ENCODE measurements around the gene CLIP2.
"Not testable (repeated sequence)": the region's sequence is repeated elsewhere in the genome, so short reads cannot be mapped to it uniquely, and the experiment has no call there.

CLIP2 gene

GRCh38 chr7:74400420-74401136 is 111.4 kb downstream of the CLIP2 start:
- no peak overlapping the region for H3K9ac ChIP-seq (ENCODE audit: low read length)
- no peak overlapping the region for H3K4me3 ChIP-seq (ENCODE audit: low read length)
- H3K36me3 ChIP-seq (ENCODE audit: control insufficient read depth, insufficient read depth, low read length), result peaks cover 22% of the 10 kb centered on the region
- H3K4me1 ChIP-seq (ENCODE audit: control insufficient read depth, insufficient read depth, low read length), result no peaks in the 10 kb centered on the region
- H3K27me3 ChIP-seq (ENCODE audit: control insufficient read depth, insufficient read depth, low read length), result no peaks in the 10 kb centered on the region
- H3K27ac ChIP-seq (ENCODE audit: low read depth, low read length), result no peak overlapping the region

GRCh38 chr7:74401137-74401859 is 112.1 kb downstream of the CLIP2 start:
- Histone ChIP-seq H3K36me3 (ENCODE audit: control insufficient read depth, insufficient read depth, low read length) (peaks cover 18% of the 10 kb centered on the region), H3K9ac (ENCODE audit: low read length) (no peak overlapping the region), H3K27ac (ENCODE audit: low read depth, low read length) (no peak overlapping the region)

GRCh38 chr7:74402668-74403067 is 113.5 kb downstream of the CLIP2 start:
- H3K4me3 ChIP-seq (ENCODE audit: low read length); H3K27ac ChIP-seq (ENCODE audit: low read depth, low read length); H3K27me3 ChIP-seq (ENCODE audit: control insufficient read depth, insufficient read depth, low read length); H3K4me1 ChIP-seq (ENCODE audit: control insufficient read depth, insufficient read depth, low read length); H3K9ac ChIP-seq (ENCODE audit: low read length): not testable (repeated sequence)
- peaks cover 10% of the 10 kb centered on the region for H3K36me3 ChIP-seq (ENCODE audit: control insufficient read depth, insufficient read depth, low read length)

More at GRCh38 chr7:74401137-74401859, 112.1 kb downstream of the CLIP2 start:
- Histone ChIP-seq H3K4me3 (ENCODE audit: low read length) (no peak overlapping the region), H3K4me1 (ENCODE audit: control insufficient read depth, insufficient read depth, low read length) (no peaks in the 10 kb centered on the region), H3K27me3 (ENCODE audit: control insufficient read depth, insufficient read depth, low read length) (no peaks in the 10 kb centered on the region)

- H3K27ac ChIP-seq (ENCODE audit: low read depth, low read length), result no peak overlapping the region
- peaks cover 10% of the 10 kb centered on the region for H3K36me3 ChIP-seq (ENCODE audit: control insufficient read depth, insufficient read depth, low read length)
Observed at GRCh38 chr7:74403521-74404387, 114.5 kb downstream of the CLIP2 start.

GRCh38 chr7:74404388-74404700 is 115.1 kb downstream of the CLIP2 start:
- H3K4me3 ChIP-seq (ENCODE audit: low read length), result no peak overlapping the region
- no peaks in the 10 kb centered on the region for H3K27me3 ChIP-seq (ENCODE audit: control insufficient read depth, insufficient read depth, low read length)
- no peaks in the 10 kb centered on the region for H3K4me1 ChIP-seq (ENCODE audit: control insufficient read depth, insufficient read depth, low read length)
- no peak overlapping the region for H3K27ac ChIP-seq (ENCODE audit: low read depth, low read length)
- no peak overlapping the region for H3K9ac ChIP-seq (ENCODE audit: low read length)
- peaks cover 10% of the 10 kb centered on the region for H3K36me3 ChIP-seq (ENCODE audit: control insufficient read depth, insufficient read depth, low read length)

More at GRCh38 chr7:74403521-74404387, 114.5 kb downstream of the CLIP2 start:
- no peaks in the 10 kb centered on the region for H3K4me1 ChIP-seq (ENCODE audit: control insufficient read depth, insufficient read depth, low read length)
- no peaks in the 10 kb centered on the region for H3K27me3 ChIP-seq (ENCODE audit: control insufficient read depth, insufficient read depth, low read length)
- no peak overlapping the region for H3K9ac ChIP-seq (ENCODE audit: low read length)
- H3K4me3 ChIP-seq (ENCODE audit: low read length), result no peak overlapping the region

GRCh38 chr7:74404741-74405140 is 115.5 kb downstream of the CLIP2 start:
- Histone ChIP-seq H3K9ac (ENCODE audit: low read length) (no peak overlapping the region), H3K4me1 (ENCODE audit: control insufficient read depth, insufficient read depth, low read length) (no peaks in the 10 kb centered on the region), H3K36me3 (ENCODE audit: control insufficient read depth, insufficient read depth, low read length) (peaks cover 10% of the 10 kb centered on the region), H3K27ac (ENCODE audit: low read depth, low read length) (no peak overlapping the region), H3K27me3 (ENCODE audit: control insufficient read depth, insufficient read depth, low read length) (no peaks in the 10 kb centered on the region), H3K4me3 (ENCODE audit: low read length) (no peak overlapping the region)

GRCh38 chr7:74405191-74405898 is 116.1 kb downstream of the CLIP2 start:
- Histone ChIP-seq H3K27me3 (ENCODE audit: control insufficient read depth, insufficient read depth, low read length) (no peaks in the 10 kb centered on the region), H3K9ac (ENCODE audit: low read length) (no peak overlapping the region), H3K27ac (ENCODE audit: low read depth, low read length) (no peak overlapping the region), H3K4me1 (ENCODE audit: control insufficient read depth, insufficient read depth, low read length) (no peaks in the 10 kb centered on the region), H3K36me3 (ENCODE audit: control insufficient read depth, insufficient read depth, low read length) (peaks cover 8% of the 10 kb centered on the region), H3K4me3 (ENCODE audit: low read length) (no peak overlapping the region)

GRCh38 chr7:74405899-74406512 is 116.8 kb downstream of the CLIP2 start:
- Histone ChIP-seq H3K4me3 (ENCODE audit: low read length) (no peak overlapping the region), H3K27me3 (ENCODE audit: control insufficient read depth, insufficient read depth, low read length) (no peaks in the 10 kb centered on the region), H3K4me1 (ENCODE audit: control insufficient read depth, insufficient read depth, low read length) (no peaks in the 10 kb centered on the region), H3K9ac (ENCODE audit: low read length) (no peak overlapping the region), H3K27ac (ENCODE audit: low read depth, low read length) (no peak overlapping the region), H3K36me3 (ENCODE audit: control insufficient read depth, insufficient read depth, low read length) (peaks cover 8% of the 10 kb centered on the region)

- no peak overlapping the region for H3K27ac ChIP-seq (ENCODE audit: low read depth, low read length)
- no peaks in the 10 kb centered on the region for H3K27me3 ChIP-seq (ENCODE audit: control insufficient read depth, insufficient read depth, low read length)
- H3K4me1 ChIP-seq (ENCODE audit: control insufficient read depth, insufficient read depth, low read length), result no peaks in the 10 kb centered on the region
- H3K4me3 ChIP-seq (ENCODE audit: low read length), result no peak overlapping the region
- H3K9ac ChIP-seq (ENCODE audit: low read length), result no peak overlapping the region
- H3K36me3 ChIP-seq (ENCODE audit: control insufficient read depth, insufficient read depth, low read length), result peaks cover 4% of the 10 kb centered on the region
Observed at GRCh38 chr7:74407958-74408357, 118.8 kb downstream of the CLIP2 start.

GRCh38 chr7:74409571-74409970 is 120.4 kb downstream of the CLIP2 start:
- Histone ChIP-seq H3K27me3 (ENCODE audit: control insufficient read depth, insufficient read depth, low read length) (no peaks in the 10 kb centered on the region), H3K4me3 (ENCODE audit: low read length) (no peak overlapping the region), H3K4me1 (ENCODE audit: control insufficient read depth, insufficient read depth, low read length) (no peaks in the 10 kb centered on the region), H3K9ac (ENCODE audit: low read length) (no peak overlapping the region), H3K27ac (ENCODE audit: low read depth, low read length) (no peak overlapping the region), H3K36me3 (ENCODE audit: control insufficient read depth, insufficient read depth, low read length) (no peaks in the 10 kb centered on the region)

GRCh38 chr7:74410772-74411171 is 121.6 kb downstream of the CLIP2 start:
- no peaks in the 10 kb centered on the region for H3K4me1 ChIP-seq (ENCODE audit: control insufficient read depth, insufficient read depth, low read length)
- H3K36me3 ChIP-seq (ENCODE audit: control insufficient read depth, insufficient read depth, low read length), result no peaks in the 10 kb centered on the region
- no peaks in the 10 kb centered on the region for H3K27me3 ChIP-seq (ENCODE audit: control insufficient read depth, insufficient read depth, low read length)
- no peak overlapping the region for H3K4me3 ChIP-seq (ENCODE audit: low read length)
- no peak overlapping the region for H3K27ac ChIP-seq (ENCODE audit: low read depth, low read length)
- H3K9ac ChIP-seq (ENCODE audit: low read length), result no peak overlapping the region

- H3K27me3 ChIP-seq (ENCODE audit: control insufficient read depth, insufficient read depth, low read length); H3K27ac ChIP-seq (ENCODE audit: low read depth, low read length); H3K4me3 ChIP-seq (ENCODE audit: low read length); H3K9ac ChIP-seq (ENCODE audit: low read length); H3K4me1 ChIP-seq (ENCODE audit: control insufficient read depth, insufficient read depth, low read length); H3K36me3 ChIP-seq (ENCODE audit: control insufficient read depth, insufficient read depth, low read length): not testable (repeated sequence)
Observed at GRCh38 chr7:74411571-74411970, 122.4 kb downstream of the CLIP2 start.

Measured in rectal smooth muscle tissue (tissue), 1 donor.